Measurements from ENCODE around the gene JAKMIP1. TPM values are rescaled to one million over a fixed set of nuclear protein-coding genes. Genes with fewer than 3 reads are reported as not detected.

Gene JAKMIP1
- total RNA-seq, 1 donor from 2014 or later: not detected

DNA sequence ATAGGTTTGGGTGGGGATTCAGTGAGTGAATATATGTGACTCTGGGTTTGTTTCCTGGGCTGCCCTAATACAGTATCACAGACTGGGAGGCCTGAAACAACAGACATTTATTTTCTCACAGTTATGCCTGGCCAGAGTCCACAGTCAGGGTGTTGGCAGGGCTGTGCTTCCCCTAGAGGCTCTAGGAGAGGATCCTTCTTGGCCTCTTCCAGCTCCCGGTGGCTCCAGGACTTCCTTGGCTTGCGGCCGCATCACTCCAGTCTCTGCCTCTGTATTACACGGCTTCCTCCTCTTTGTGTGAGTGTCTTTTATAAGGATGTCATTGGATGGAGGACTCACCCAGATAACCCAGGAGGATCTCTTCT is 5.2 kb upstream of the JAKMIP1 start:
- DNase-seq (ENCODE audit: low spot score): no peak
- intact Hi-C loops (cut with DNase I): no loop called here

DNA sequence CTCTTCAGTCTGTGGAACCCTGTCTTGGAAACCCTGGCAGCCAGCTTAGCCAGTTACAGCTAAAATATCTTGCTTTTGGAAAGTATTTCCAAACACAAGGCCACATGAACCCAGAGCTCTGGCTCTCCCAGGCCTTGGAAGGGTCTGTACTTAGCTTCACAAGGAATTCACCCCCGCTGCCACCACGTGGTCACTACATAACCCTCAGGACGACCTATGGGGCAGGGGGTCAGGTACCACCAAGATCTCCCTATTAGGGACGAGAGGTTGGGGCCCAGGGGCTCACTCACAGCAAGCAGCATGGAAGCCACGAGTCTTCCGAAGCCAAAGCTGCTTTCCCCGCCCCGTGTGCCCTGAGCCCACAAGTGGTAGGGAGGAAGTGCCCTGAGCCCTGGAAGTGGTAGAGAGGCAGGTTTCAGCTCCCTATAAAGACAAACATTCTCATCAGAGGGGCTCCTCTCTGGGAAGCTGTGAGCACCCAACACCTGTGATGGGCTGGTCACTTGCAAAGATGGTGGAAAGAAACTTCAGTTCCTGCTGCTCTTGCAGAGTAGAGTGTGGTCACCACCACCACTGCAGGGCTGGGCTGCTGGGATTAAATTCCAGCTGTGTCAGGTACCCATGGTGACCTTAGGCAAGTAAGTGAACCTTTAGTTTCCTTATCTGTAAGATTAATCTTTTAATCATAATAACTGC is 4.7 kb upstream of the JAKMIP1 start:
- intact Hi-C loops (cut with DNase I): no loop called here
- no peak for DNase-seq (ENCODE audit: low spot score)

- intact Hi-C loops (cut with DNase I): no loop called here
- DNase-seq (ENCODE audit: low spot score): no peak
Measured at GRCh38 chr4:6204098-6204497, 3.7 kb upstream of the JAKMIP1 start.

GRCh38 chr4:6201580-6202091 is 1.3 kb upstream of the JAKMIP1 start:
- intact Hi-C loops (cut with DNase I): no loop called here
- DNase-seq (ENCODE audit: low spot score): no peak

DNA sequence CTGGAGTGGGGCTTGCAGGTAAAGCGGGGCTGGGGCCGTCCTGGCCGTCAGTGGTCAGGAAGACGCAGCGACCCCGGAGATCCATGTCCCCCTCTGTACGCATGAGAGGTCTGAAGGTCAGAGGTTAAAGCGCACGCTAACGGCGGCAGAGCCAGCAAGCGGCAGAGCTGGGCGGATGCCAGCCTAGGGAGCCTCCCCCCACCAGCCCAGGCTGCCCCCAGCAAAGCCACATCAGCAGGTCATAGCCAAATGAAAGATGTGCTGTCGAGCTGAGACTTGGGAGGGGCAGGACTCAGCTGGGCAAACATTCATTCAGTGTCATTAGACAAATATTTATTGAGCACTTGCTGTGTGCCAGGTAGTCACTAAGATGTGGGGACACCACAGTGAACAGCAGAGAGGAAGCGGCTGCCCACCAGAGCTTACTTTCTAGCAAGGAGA is 593 bp upstream of the JAKMIP1 start:
- intact Hi-C loops (cut with DNase I): no loop called here

GRCh38 chr4:6199422-6199921 is 877 bp downstream of the JAKMIP1 start:
- intact Hi-C loops (cut with DNase I): no loop called here
- no peak for DNase-seq (ENCODE audit: low spot score)

More for the DNA sequence above, 593 bp upstream of the JAKMIP1 start:
- no peak for DNase-seq (ENCODE audit: low spot score)

GRCh38 chr4:6198768-6199421 is 1.5 kb downstream of the JAKMIP1 start:
- DNase-seq (ENCODE audit: low spot score): no peak
- intact Hi-C loops (cut with DNase I): no loop called here

DNA sequence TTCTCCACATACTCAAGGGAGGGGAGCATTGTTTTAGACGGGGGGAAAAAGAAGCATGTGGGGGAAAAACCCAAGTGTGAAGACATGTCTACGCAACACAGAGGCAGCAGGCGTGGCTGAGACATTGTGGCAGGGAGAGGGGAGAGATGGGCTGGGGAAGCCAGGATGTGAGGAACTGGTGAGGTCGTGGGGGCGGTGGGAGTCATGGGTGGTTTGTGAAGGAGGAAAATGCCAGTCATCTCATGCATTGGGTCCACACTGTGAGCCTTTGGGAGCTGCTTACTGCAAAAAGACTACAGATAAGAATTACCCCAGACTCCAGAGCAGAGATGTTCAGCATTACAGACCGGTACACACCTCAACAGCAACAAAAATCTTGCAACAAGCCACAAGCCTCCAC is 2.1 kb downstream of the JAKMIP1 start:
- DNase-seq (ENCODE audit: low spot score): no peak
- intact Hi-C loops (cut with DNase I): no loop called here

- intact Hi-C loops (cut with DNase I): no loop called here
- no peak for DNase-seq (ENCODE audit: low spot score)
Measured at GRCh38 chr4:6197433-6198174, 2.7 kb downstream of the JAKMIP1 start.

DNA sequence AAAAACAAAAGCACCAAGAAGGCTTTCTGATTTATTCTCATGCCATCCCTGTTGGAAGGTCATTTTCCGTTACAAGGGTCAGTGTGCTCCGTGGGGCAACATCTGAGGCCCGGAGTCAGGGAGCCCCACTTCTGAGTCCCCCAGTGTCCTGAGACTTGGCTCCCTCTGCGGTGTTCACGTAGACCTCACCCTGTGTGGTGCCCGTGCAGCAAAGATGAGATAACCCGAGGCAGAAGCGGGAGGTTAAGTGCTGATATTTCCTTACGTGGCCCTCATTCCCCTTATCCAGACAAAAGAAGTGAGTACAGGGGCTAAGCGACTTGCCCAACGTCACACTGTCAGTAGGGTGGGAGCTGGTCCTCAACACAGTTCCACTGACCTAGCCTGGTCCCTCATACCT is 3.5 kb downstream of the JAKMIP1 start:
- intact Hi-C loops (cut with DNase I): no loop called here
- DNase-seq (ENCODE audit: low spot score): no peak

- DNase-seq (ENCODE audit: low spot score): no peak
- intact Hi-C loops (cut with DNase I): no loop called here
Measured at GRCh38 chr4:6196324-6196723, 4.0 kb downstream of the JAKMIP1 start.

- no peak for DNase-seq (ENCODE audit: low spot score)
- intact Hi-C loops (cut with DNase I): no loop called here
Measured at GRCh38 chr4:6195602-6196319, 4.6 kb downstream of the JAKMIP1 start.

DNA sequence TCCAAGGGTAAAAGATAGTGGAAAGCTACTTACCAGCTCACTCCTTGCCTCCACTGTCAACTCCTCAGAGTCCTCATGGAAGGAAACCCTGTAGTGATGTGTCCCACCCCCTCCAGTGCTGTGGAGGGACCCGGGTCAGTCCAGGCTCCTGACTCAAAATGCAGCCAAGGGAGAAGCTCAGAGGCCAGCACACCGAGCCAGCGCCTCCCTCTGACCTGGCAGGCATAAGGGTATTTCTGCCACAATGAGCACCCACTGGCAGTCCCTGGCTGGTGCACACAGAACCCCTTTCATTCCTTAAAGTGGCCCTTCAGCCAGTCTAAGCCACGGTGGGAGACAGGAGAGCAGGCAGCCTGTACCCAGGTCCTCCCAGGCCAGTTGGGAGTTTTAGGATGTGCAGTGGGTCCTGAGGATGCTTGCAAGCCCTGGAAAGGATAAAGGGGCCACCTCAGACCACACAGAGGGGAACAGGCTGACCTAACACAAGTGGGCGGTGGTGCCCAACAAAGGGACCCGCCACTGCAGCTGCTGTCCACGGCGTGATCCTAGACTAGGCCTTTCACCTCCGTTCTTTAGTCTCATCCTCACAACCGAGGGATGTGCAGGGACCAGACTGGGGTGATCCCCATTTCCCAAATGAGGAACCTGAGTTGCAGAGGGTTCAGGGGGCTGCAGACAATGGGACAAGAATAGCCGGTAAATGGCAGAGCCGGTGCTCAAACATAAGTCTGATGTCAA is 5.7 kb downstream of the JAKMIP1 start:
- intact Hi-C loops (cut with DNase I): no loop called here
- DNase-seq (ENCODE audit: low spot score): no peak

GRCh38 chr4:6193399-6193798 is 7.0 kb downstream of the JAKMIP1 start:
- DNase-seq (ENCODE audit: low spot score): no peak
- intact Hi-C loops (cut with DNase I): no loop called here

DNA sequence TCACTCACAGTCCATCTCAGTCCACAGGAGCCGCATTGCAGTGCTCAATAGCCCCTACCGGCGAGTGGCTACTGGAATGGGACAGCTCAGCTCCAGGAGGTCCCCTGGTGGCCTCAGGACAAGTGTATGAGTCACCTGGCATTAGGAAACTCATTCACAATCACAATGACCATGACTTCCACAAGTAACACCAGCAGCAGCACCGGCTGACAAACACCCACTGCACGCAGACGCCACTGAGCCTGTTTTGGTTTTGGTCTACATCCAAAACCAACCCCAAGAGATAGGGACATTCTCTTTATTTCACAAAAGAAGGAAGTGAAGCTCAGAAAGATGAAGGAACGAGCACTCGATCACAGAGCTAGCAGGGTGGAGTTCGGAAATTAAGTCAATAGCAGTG is 8.1 kb downstream of the JAKMIP1 start:
- DNase-seq (ENCODE audit: low spot score): no peak
- intact Hi-C loops (cut with DNase I): no loop called here

- intact Hi-C loops (cut with DNase I): no loop called here
Measured at GRCh38 chr4:6191448-6192130, 8.8 kb downstream of the JAKMIP1 start.

GRCh38 chr4:6190486-6190885 is 9.9 kb downstream of the JAKMIP1 start:
- no peak for DNase-seq (ENCODE audit: low spot score)
- intact Hi-C loops (cut with DNase I): no loop called here

More at GRCh38 chr4:6191448-6192130, 8.8 kb downstream of the JAKMIP1 start:
- DNase-seq (ENCODE audit: low spot score): no peak

DNA sequence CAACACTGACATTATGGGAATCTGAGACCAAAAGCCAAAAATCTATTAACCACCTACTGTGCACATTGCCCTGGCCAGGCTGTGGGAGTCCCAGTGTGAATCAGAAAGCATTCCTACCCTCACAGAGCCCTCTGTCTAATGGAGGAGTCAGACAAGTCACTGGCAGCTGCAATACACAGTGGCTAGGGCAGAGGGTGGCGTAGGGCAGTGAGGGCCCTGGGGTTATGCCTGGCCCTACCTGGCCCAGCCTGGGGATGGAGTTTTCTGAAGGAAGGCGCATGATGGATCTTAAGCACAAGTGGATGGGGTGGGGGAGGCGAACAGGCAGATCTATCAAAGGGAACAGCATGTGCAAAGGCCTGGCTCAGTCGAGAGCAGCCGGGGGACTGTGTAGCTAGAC is 10.8 kb downstream of the JAKMIP1 start:
- intact Hi-C loops (cut with DNase I): no loop called here
- DNase-seq (ENCODE audit: low spot score): no peak

Measured in cardiac septum (tissue), 1 donor.